SK-N-SH treated with all-trans-retinoic acid at 6 μM for 48 hours (cell line): ENCODE measurements around the gene ACOXL.

Experiments used
- CREB5 ChIP-seq: fragments of 250-450 bp; sonication (Bioruptor Pico); IDR thresholded peaks from 2 replicates; pipeline ENCODE4 v1.5.1; 2020; ENCODE audit warnings: low read depth, mild to moderate bottlenecking, moderate library complexity
- ESRRG ChIP-seq: fragments of 250-450 bp; sonication (Bioruptor Pico); IDR thresholded peaks from 2 replicates; pipeline ENCODE4 v1.6.1; 2021; ENCODE audit warnings: mild to moderate bottlenecking
- POU6F1 ChIP-seq: fragments of 250-450 bp; sonication (Bioruptor Pico); IDR thresholded peaks from 2 replicates; pipeline ENCODE4 v1.8.0; 2021; ENCODE audit warnings: low read depth, mild to moderate bottlenecking, moderate library complexity, borderline replicate concordance
- RARB ChIP-seq: fragments of 250-450 bp; sonication (Bioruptor Pico); IDR thresholded peaks from 2 replicates; pipeline ENCODE4 v1.8.0; 2021; ENCODE audit warnings: mild to moderate bottlenecking, moderate library complexity
- TCF4 ChIP-seq: fragments of 250-450 bp; sonication (Bioruptor Pico); IDR thresholded peaks from 2 replicates; pipeline ENCODE4 v1.8.0; 2021; ENCODE audit warnings: mild to moderate bottlenecking, moderate library complexity, borderline replicate concordance
- ZC3H10 ChIP-seq: fragments of 250-450 bp; sonication (Bioruptor Pico); IDR thresholded peaks from 2 replicates; pipeline ENCODE4 v1.5.1; 2021; ENCODE audit warnings: mild to moderate bottlenecking, moderate library complexity
- ZFP3 ChIP-seq: fragments of 250-450 bp; sonication (Bioruptor Pico); IDR thresholded peaks from 2 replicates; pipeline ENCODE4 v1.5.0; 2020; ENCODE audit warnings: mild to moderate bottlenecking, moderate library complexity
- ZFP30 ChIP-seq: fragments of 450-650 bp; formaldehyde crosslinking; IDR thresholded peaks from 2 replicates; pipeline ENCODE4 v1.5.0; 2022; ENCODE audit warnings: mild to moderate bottlenecking, moderate library complexity
- ZNF8 ChIP-seq: fragments of 450-650 bp; formaldehyde crosslinking; IDR thresholded peaks from 2 replicates; pipeline ENCODE4 v1.5.0; 2020; ENCODE audit warnings: mild to moderate bottlenecking, moderate library complexity

GRCh38 chr2:110960954-110961353 lies 228.6 kb downstream of the ACOXL start:
- TF ChIP-seq ESRRG (CRISPR knock-in tag) (no peak), RARB (CRISPR knock-in tag) (no peak), POU6F1 (CRISPR knock-in tag) (no peak), CREB5 (CRISPR knock-in tag) (no peak), ZFP30 (CRISPR knock-in tag) (no peak), TCF4 (CRISPR knock-in tag) (no peak), ZFP3 (CRISPR knock-in tag) (no peak), ZC3H10 (no peak), ZNF8 (CRISPR knock-in tag) (no peak)
